HEK293T (cell line): ENCODE results near the gene NFATC1.

Source experiments
- ARNT ChIP-seq: fragments of 450-650 bp; IDR thresholded peaks from 2 replicates; pipeline ENCODE4 v1.6.1; 2017; ENCODE audit warnings: mild to moderate bottlenecking
- BHLHE40 ChIP-seq: fragments of 450-650 bp; IDR thresholded peaks from 2 replicates; pipeline ENCODE4 v1.6.1; 2016; ENCODE audit warnings: mild to moderate bottlenecking, moderate library complexity, borderline replicate concordance
- ELF4 ChIP-seq: fragments of 450-650 bp; IDR thresholded peaks from 2 replicates; pipeline ENCODE4 v1.6.1; 2017; ENCODE audit warnings: antibody characterized with exemption
- FOXA1 ChIP-seq: fragments of 450-650 bp; IDR thresholded peaks from 2 replicates; pipeline ENCODE4 v1.6.1; 2016; ENCODE audit warnings: mild to moderate bottlenecking
- FOXK2 ChIP-seq: fragments of 450-650 bp; IDR thresholded peaks from 2 replicates; pipeline ENCODE4 v1.6.1; 2016; ENCODE audit warnings: mild to moderate bottlenecking
- FOXM1 ChIP-seq: fragments of 450-650 bp; IDR thresholded peaks from 2 replicates; pipeline ENCODE4 v1.6.1; 2017; ENCODE audit warnings: mild to moderate bottlenecking, borderline replicate concordance
- L3MBTL2 ChIP-seq: fragments of 450-650 bp; conservative IDR thresholded peaks from 2 replicates; pipeline ENCODE4 v1.6.1; 2016; ENCODE audit warnings: mild to moderate bottlenecking
- LEF1 ChIP-seq: fragments of 450-650 bp; IDR thresholded peaks from 2 replicates; pipeline ENCODE4 v1.6.1; 2017; ENCODE audit warnings: mild to moderate bottlenecking, borderline replicate concordance
- NFRKB ChIP-seq: fragments of 450-650 bp; IDR thresholded peaks from 2 replicates; pipeline ENCODE4 v1.6.1; 2016; ENCODE audit warnings: mild to moderate bottlenecking, moderate library complexity
- SUZ12 ChIP-seq: fragments of 450-650 bp; IDR thresholded peaks from 2 replicates; pipeline ENCODE4 v1.6.1; 2016; ENCODE audit warnings: mild to moderate bottlenecking
- TARDBP ChIP-seq: fragments of 450-650 bp; IDR thresholded peaks from 2 replicates; pipeline ENCODE4 v1.6.1; 2016
- TF ChIP-seq, protein P1 (sequence below): fragments of 450-650 bp; IDR thresholded peaks from 2 replicates; pipeline ENCODE4 v1.6.1; 2016

DNA sequence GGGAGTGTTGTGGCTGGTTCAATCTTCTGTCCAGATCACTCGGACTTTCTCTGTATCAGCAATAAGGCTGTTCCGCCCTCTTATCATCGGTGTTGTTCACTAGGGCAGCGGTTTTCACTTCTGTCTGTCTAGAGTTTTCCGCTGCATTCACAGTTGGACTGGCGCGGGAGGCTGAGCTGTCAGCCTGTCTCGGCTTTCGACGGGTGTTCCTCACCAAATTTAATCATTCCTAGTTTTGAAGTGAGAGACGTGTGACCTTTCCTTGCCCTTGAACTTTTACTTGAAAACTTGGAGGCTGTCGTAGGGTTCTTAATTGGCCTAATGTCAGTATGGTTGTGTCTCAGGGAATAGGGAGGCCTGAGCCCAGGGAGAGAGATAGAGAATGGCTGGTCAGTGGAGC is 108.3 kb downstream of the NFATC1 start:
- TF ChIP-seq SUZ12 (no peak), FOXM1 (no peak), LEF1 (no peak), TARDBP (no peak), ELF4 (no peak), ARNT (no peak), NFRKB (no peak), BHLHE40 (no peak), FOXA1 (no peak), FOXK2 (no peak), L3MBTL2 (no peak)
- TF ChIP-seq, protein P1, sequence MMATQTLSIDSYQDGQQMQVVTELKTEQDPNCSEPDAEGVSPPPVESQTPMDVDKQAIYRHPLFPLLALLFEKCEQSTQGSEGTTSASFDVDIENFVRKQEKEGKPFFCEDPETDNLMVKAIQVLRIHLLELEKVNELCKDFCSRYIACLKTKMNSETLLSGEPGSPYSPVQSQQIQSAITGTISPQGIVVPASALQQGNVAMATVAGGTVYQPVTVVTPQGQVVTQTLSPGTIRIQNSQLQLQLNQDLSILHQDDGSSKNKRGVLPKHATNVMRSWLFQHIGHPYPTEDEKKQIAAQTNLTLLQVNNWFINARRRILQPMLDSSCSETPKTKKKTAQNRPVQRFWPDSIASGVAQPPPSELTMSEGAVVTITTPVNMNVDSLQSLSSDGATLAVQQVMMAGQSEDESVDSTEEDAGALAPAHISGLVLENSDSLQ = no peak
